Naive thymus-derived CD8-positive, alpha-beta T cell (primary cell): ENCODE data around the gene PARPBP. TPM values are rescaled to one million over a fixed set of nuclear protein-coding genes. Genes with fewer than 3 reads are reported as not detected.

ENCODE experiments used
- ATAC-seq, 2 donors: fragments of 150-1000 bp; cut with Tn5 transposase in 1 of 2; sonication (Bioruptor Pico), chemical (Tn5 transposase) in 1 of 2; 1 replicate in 1 of 2; 2 replicates in 1 of 2; pipeline ENCODE4 v1.10.0; 2021; ENCODE audit warnings: mild to moderate bottlenecking in 2 of 2, moderate library complexity in 2 of 2
- POLR2A ChIA-PET: fragments of 350-600 bp; sonication (Branson Sonifier 250); formaldehyde crosslinking; loops from one replicate; lab custom pipeline; 2021; ENCODE audit warnings: antibody characterized with exemption; lab: Charles Lee
- DNase-seq, 10 donors: peaks; one replicate each; pipeline versions ENCODE4 v3.0.0 to v3.0.0-alpha.2; 2020 to 2022
- H3K27ac Mint-ChIP-seq, 10 donors: one replicate each; pipeline ENCODE4 v1.8.0; 2020 to 2022; ENCODE audit warnings: mild to moderate bottlenecking in 10 of 10, mixed read lengths in 10 of 10, moderate library complexity in 4 of 10, inconsistent platforms in 1 of 10
- H3K27me3 Mint-ChIP-seq, 5 donors: one replicate each; pipeline ENCODE4 v1.8.0; 2021 to 2022; ENCODE audit warnings: mixed read lengths in 5 of 5
- H3K36me3 Mint-ChIP-seq, 3 donors: one replicate each; pipeline ENCODE4 v1.8.0; 2020 to 2022; ENCODE audit warnings: mixed read lengths in 3 of 3, mild to moderate bottlenecking in 2 of 3, inconsistent platforms in 1 of 3
- H3K4me1 Mint-ChIP-seq, 4 donors: one replicate each; pipeline ENCODE4 v1.8.0; 2021 to 2022; ENCODE audit warnings: mixed read lengths in 4 of 4
- H3K4me3 Mint-ChIP-seq, 10 donors: one replicate each; pipeline ENCODE4 v1.8.0; 2020 to 2022; ENCODE audit warnings: mild to moderate bottlenecking in 10 of 10, mixed read lengths in 10 of 10, moderate library complexity in 6 of 10, inconsistent platforms in 1 of 10
- H3K9me3 Mint-ChIP-seq, 9 donors: one replicate each; pipeline ENCODE4 v1.8.0; 2020 to 2022; ENCODE audit warnings: mixed read lengths in 9 of 9, mild to moderate bottlenecking in 3 of 9, inconsistent platforms in 1 of 9, moderate library complexity in 1 of 9
- polyA plus RNA-seq, 3 donors: library from polyadenylated mRNA; unstranded; fragments of 300-500 nt; fragmentation: Illumina TruSeq; gene quantifications; one replicate each; pipeline ENCODE4 v1.2.3, GENCODE V29; 2021
- total RNA-seq, 8 experiments: library from RNA in 2 of 8; stranded (reverse) in 2 of 8; gene quantifications; one replicate each; pipeline ENCODE4 v1.2.3 and lab custom pipeline; 2021 to 2026

Gene PARPBP
- total and polyA plus RNA-seq, 5 experiments from 2014 or later: 1.2 to 2.1 (median 1.8) TPM

GRCh38 chr12:102167821-102168604 is 48.0 kb downstream of the PARPBP start:
- POLR2A ChIA-PET: no interaction called here
- DNase-seq (no peak), ATAC-seq (no peak)
- Mint-ChIP-seq H3K4me1 (no peaks in the 10 kb centered on the region), H3K9me3 (no peaks in the 10 kb centered on the region), H3K4me3 (no peak overlapping the region), H3K27ac (no peak overlapping the region), H3K36me3 (peaks cover 0 to 2% (median 0%) of the 10 kb centered on the region in 3 donors), H3K27me3 (no peaks in the 10 kb centered on the region)

- POLR2A ChIA-PET: no interaction called here
- ATAC-seq: peak; percentile 40 to 46
- Mint-ChIP-seq H3K4me3 (no peak overlapping the region), H3K4me1 (no peaks in the 10 kb centered on the region), H3K9me3 (no peaks in the 10 kb centered on the region), H3K36me3 (no peaks in the 10 kb centered on the region), H3K27me3 (no peaks in the 10 kb centered on the region), H3K27ac (no peak overlapping the region)
- peak in 3 of 10 donors; percentile 10 to 25 (median 15) for DNase-seq
Measured at GRCh38 chr12:102169922-102170621, 50.1 kb downstream of the PARPBP start.

- DNase-seq (no peak), ATAC-seq (no peak)
- POLR2A ChIA-PET: no interaction called here
- H3K4me1 Mint-ChIP-seq: no peaks in the 10 kb centered on the region
- no peaks in the 10 kb centered on the region for H3K27me3 Mint-ChIP-seq
- H3K4me3 Mint-ChIP-seq: no peak overlapping the region
- H3K27ac Mint-ChIP-seq: no peak overlapping the region
- H3K9me3 Mint-ChIP-seq: no peaks in the 10 kb centered on the region
- H3K36me3 Mint-ChIP-seq: no peaks in the 10 kb centered on the region
Measured at GRCh38 chr12:102171951-102172350, 52.0 kb downstream of the PARPBP start.

- POLR2A ChIA-PET: no interaction called here
- DNase-seq (no peak), ATAC-seq (no peak)
- no peak overlapping the region for H3K27ac Mint-ChIP-seq
- no peaks in the 10 kb centered on the region for H3K27me3 Mint-ChIP-seq
- no peak overlapping the region for H3K4me3 Mint-ChIP-seq
- H3K9me3 Mint-ChIP-seq: no peaks in the 10 kb centered on the region
- no peaks in the 10 kb centered on the region for H3K4me1 Mint-ChIP-seq
- H3K36me3 Mint-ChIP-seq: no peaks in the 10 kb centered on the region
Measured at GRCh38 chr12:102172436-102172835, 52.5 kb downstream of the PARPBP start.

- H3K9me3 Mint-ChIP-seq: no peaks in the 10 kb centered on the region
- no peak overlapping the region for H3K4me3 Mint-ChIP-seq
- H3K27ac Mint-ChIP-seq: no peak overlapping the region
- no peaks in the 10 kb centered on the region for H3K27me3 Mint-ChIP-seq
- H3K36me3 Mint-ChIP-seq: no peaks in the 10 kb centered on the region
- POLR2A ChIA-PET: no interaction called here
- DNase-seq (no peak), ATAC-seq (no peak)
- H3K4me1 Mint-ChIP-seq: no peaks in the 10 kb centered on the region
Measured at GRCh38 chr12:102174117-102174516, 54.1 kb downstream of the PARPBP start.

- Mint-ChIP-seq H3K27me3 (no peaks in the 10 kb centered on the region), H3K9me3 (no peaks in the 10 kb centered on the region), H3K27ac (no peak overlapping the region), H3K4me1 (no peaks in the 10 kb centered on the region), H3K4me3 (no peak overlapping the region), H3K36me3 (no peaks in the 10 kb centered on the region)
- ATAC-seq (no peak), DNase-seq (no peak)
- POLR2A ChIA-PET: no interaction called here
Measured at GRCh38 chr12:102174761-102175160, 54.8 kb downstream of the PARPBP start.

GRCh38 chr12:102182635-102183034 is 62.7 kb downstream of the PARPBP start:
- no peaks in the 10 kb centered on the region for H3K9me3 Mint-ChIP-seq
- peaks cover 0 to 2% (median 0%) of the 10 kb centered on the region in 3 donors for H3K36me3 Mint-ChIP-seq
- H3K4me1 Mint-ChIP-seq: no peaks in the 10 kb centered on the region
- DNase-seq: no peak
- H3K27me3 Mint-ChIP-seq: no peaks in the 10 kb centered on the region
- H3K27ac Mint-ChIP-seq: no peak overlapping the region
- POLR2A ChIA-PET: no interaction called here
- H3K4me3 Mint-ChIP-seq: no peak overlapping the region
- ATAC-seq: no peak

- DNase-seq (no peak), ATAC-seq (no peak)
- Mint-ChIP-seq H3K4me1 (no peaks in the 10 kb centered on the region), H3K27ac (no peak overlapping the region), H3K36me3 (peaks cover 0 to 3% (median 0%) of the 10 kb centered on the region in 3 donors), H3K9me3 (no peaks in the 10 kb centered on the region), H3K4me3 (no peak overlapping the region), H3K27me3 (no peaks in the 10 kb centered on the region)
- POLR2A ChIA-PET: no interaction called here
Measured at GRCh38 chr12:102195826-102196225, 75.8 kb downstream of the PARPBP start.

GRCh38 chr12:102197789-102198188 is 77.8 kb downstream of the PARPBP start, which contains the start of gene PMCH:
Gene PMCH, minus strand, starts transcription at chr12:102197833. Its CDS starts 63 bp downstream, at chr12:102197770.
- Mint-ChIP-seq H3K27ac (no peak within 1 kb of the TSS), H3K4me3 (no peak within 1 kb of the TSS), H3K4me1 (no peaks in the 10 kb centered on the region)

GRCh38 chr12:102201436-102202061 is 81.6 kb downstream of the PARPBP start:
- H3K9me3 Mint-ChIP-seq: peaks cover 0 to 16% (median 2%) of the 10 kb centered on the region in 9 donors
- H3K4me1 Mint-ChIP-seq: no peaks in the 10 kb centered on the region
- no peak for DNase-seq
- H3K27me3 Mint-ChIP-seq: no peaks in the 10 kb centered on the region
- ATAC-seq: no peak
- no peak overlapping the region for H3K4me3 Mint-ChIP-seq
- POLR2A ChIA-PET: no interaction called here
- no peak overlapping the region for H3K27ac Mint-ChIP-seq
- peaks cover 0 to 19% (median 10%) of the 10 kb centered on the region in 3 donors for H3K36me3 Mint-ChIP-seq

More at GRCh38 chr12:102197789-102198188, 77.8 kb downstream of the PARPBP start, which contains the start of gene PMCH:
- POLR2A ChIA-PET: no interaction called here
- ATAC-seq: no peak
- DNase-seq: no peak
- H3K9me3 Mint-ChIP-seq: no peaks in the 10 kb centered on the region
- H3K27me3 Mint-ChIP-seq: no peaks in the 10 kb centered on the region
- peaks cover 0 to 5% (median 0%) of the 10 kb centered on the region in 3 donors for H3K36me3 Mint-ChIP-seq

- Mint-ChIP-seq H3K9me3 (peaks cover 0 to 24% (median 4%) of the 10 kb centered on the region in 9 donors), H3K4me1 (no peaks in the 10 kb centered on the region), H3K27me3 (no peaks in the 10 kb centered on the region), H3K27ac (no peak overlapping the region), H3K4me3 (no peak overlapping the region), H3K36me3 (peaks cover 0 to 24% (median 10%) of the 10 kb centered on the region in 3 donors)
- DNase-seq (no peak), ATAC-seq (no peak)
- POLR2A ChIA-PET: no interaction called here
Measured at GRCh38 chr12:102202556-102202955, 82.6 kb downstream of the PARPBP start.

GRCh38 chr12:102204025-102204424 is 84.0 kb downstream of the PARPBP start:
- Mint-ChIP-seq H3K27me3 (peaks cover 0 to 3% (median 0%) of the 10 kb centered on the region in 5 donors), H3K9me3 (peaks cover 0 to 36% (median 11%) of the 10 kb centered on the region in 9 donors), H3K4me3 (no peak overlapping the region), H3K36me3 (peaks cover 3 to 28% (median 15%) of the 10 kb centered on the region in 3 donors), H3K27ac (no peak overlapping the region), H3K4me1 (no peaks in the 10 kb centered on the region)
- POLR2A ChIA-PET: no interaction called here
- DNase-seq: no peak
- ATAC-seq: no peak
